Astrocyte (in vitro differentiated cells and primary cell): ENCODE data around the gene FAM81B. TPM values are rescaled to one million over a fixed set of nuclear protein-coding genes. Genes with fewer than 3 reads are reported as not detected.

Experiments used
- DNase-seq: peaks from one replicate; pipeline ENCODE4 v3.0.0-alpha.2; 2010; ENCODE audit warnings: low read depth
- FAIRE-seq: peaks from 2 replicates; lab custom pipeline; 2011; peaks lifted over from hg19 to GRCh38; lab: Jason Lieb, UNC
- H2AFZ ChIP-seq: 2 replicates; pipeline ENCODE4 v1.6.0; 2012; ENCODE audit warnings: low read depth, low read length, inconsistent platforms
- H3K27ac ChIP-seq: 2 replicates; pipeline ENCODE4 v1.5.1; 2011; ENCODE audit warnings: low read depth, low read length, inconsistent platforms
- H3K27me3 ChIP-seq: 2 replicates; pipeline ENCODE4 v1.6.0; 2011; ENCODE audit warnings: low read length, inconsistent platforms; ENCODE audit not compliant: insufficient read depth
- H3K36me3 ChIP-seq: 2 replicates; pipeline ENCODE4 v1.5.1; 2011; ENCODE audit warnings: low read length, inconsistent platforms; ENCODE audit not compliant: insufficient read depth
- H3K4me1 ChIP-seq: 2 replicates; pipeline ENCODE4 v1.5.1; 2011; ENCODE audit warnings: low read length, inconsistent platforms; ENCODE audit not compliant: insufficient read depth
- H3K4me2 ChIP-seq: 2 replicates; pipeline ENCODE4 v1.6.0; 2012; ENCODE audit warnings: low read length, inconsistent platforms
- H3K4me3 ChIP-seq: 2 replicates; pipeline ENCODE4 v1.5.1; 2011; ENCODE audit warnings: low read depth, mild to moderate bottlenecking, low read length, inconsistent platforms; ENCODE audit not compliant: insufficient read depth
- H3K79me2 ChIP-seq: 2 replicates; pipeline ENCODE4 v1.6.0; 2012; ENCODE audit warnings: mild to moderate bottlenecking, low read length, inconsistent platforms; ENCODE audit not compliant: insufficient read depth
- H3K9ac ChIP-seq: 2 replicates; pipeline ENCODE4 v1.6.0; 2012; ENCODE audit warnings: mild to moderate bottlenecking, low read length, inconsistent platforms
- H3K9me3 ChIP-seq: 2 replicates; pipeline ENCODE4 v1.5.1; 2012; ENCODE audit warnings: low read depth, mild to moderate bottlenecking, low read length, inconsistent platforms; ENCODE audit not compliant: insufficient read depth
- H4K20me1 ChIP-seq: 2 replicates; pipeline ENCODE4 v1.6.0; 2012; ENCODE audit warnings: low read length, inconsistent platforms; ENCODE audit not compliant: insufficient read depth
- H3K27ac Mint-ChIP-seq: one replicate; pipeline ENCODE4 v1.8.0; 2021; ENCODE audit warnings: mild to moderate bottlenecking, mixed read lengths; ENCODE audit not compliant: unreplicated experiment
- H3K27me3 Mint-ChIP-seq: one replicate; pipeline ENCODE4 v1.8.0; 2021; ENCODE audit warnings: low read depth, mixed read lengths; ENCODE audit not compliant: unreplicated experiment
- H3K36me3 Mint-ChIP-seq: one replicate; pipeline ENCODE4 v1.8.0; 2021; ENCODE audit warnings: low read depth, mixed read lengths; ENCODE audit not compliant: unreplicated experiment
- H3K4me1 Mint-ChIP-seq: one replicate; pipeline ENCODE4 v1.8.0; 2021; ENCODE audit warnings: low read depth, mixed read lengths; ENCODE audit not compliant: unreplicated experiment
- H3K4me3 Mint-ChIP-seq: one replicate; pipeline ENCODE4 v1.8.0; 2021; ENCODE audit warnings: mild to moderate bottlenecking, moderate library complexity, mixed read lengths; ENCODE audit not compliant: unreplicated experiment
- H3K9me3 Mint-ChIP-seq: one replicate; pipeline ENCODE4 v1.8.0; 2021; ENCODE audit warnings: mild to moderate bottlenecking, mixed read lengths; ENCODE audit not compliant: unreplicated experiment
- CTCF ChIP-seq: IDR thresholded peaks from 2 replicates; pipeline ENCODE4 v1.5.1; 2011; ENCODE audit warnings: low read depth, mild to moderate bottlenecking, inconsistent platforms, low read length, moderate library complexity; ENCODE audit not compliant: insufficient read depth
- EZH2 ChIP-seq: IDR thresholded peaks from 2 replicates; pipeline ENCODE4 v1.6.1; 2012; ENCODE audit warnings: mild to moderate bottlenecking, low read length, inconsistent platforms; ENCODE audit not compliant: insufficient read depth
- total RNA-seq: library from RNA; stranded (reverse); gene quantifications from 2 replicates; pipeline ENCODE4 v1.2.1, GENCODE V29; 2021

The FAM81B gene
- total RNA-seq, 1 donor from 2014 or later = 0.52 TPM

- TF ChIP-seq EZH2 = no peak
- TF ChIP-seq CTCF = no peak
- Mint-ChIP-seq H3K27me3 (no peaks in the 10 kb centered on the region), H3K27ac (peak overlapping the region; percentile 29), H3K4me1 (peaks cover 45% of the 10 kb centered on the region), H3K36me3 (peaks cover 3% of the 10 kb centered on the region), H3K9me3 (no peaks in the 10 kb centered on the region), H3K4me3 (peak overlapping the region; percentile 29)
- no peak overlapping the region for H3K27ac ChIP-seq
- H3K4me1 ChIP-seq = peaks cover 20% of the 10 kb centered on the region
- no peaks in the 10 kb centered on the region for H3K79me2 ChIP-seq
- H3K4me2 ChIP-seq = no peak overlapping the region
- no peaks in the 10 kb centered on the region for H3K9me3 ChIP-seq
- no peak for FAIRE-seq
- H3K27me3 ChIP-seq = no peaks in the 10 kb centered on the region
- H3K9ac ChIP-seq = no peak overlapping the region
- H3K4me3 ChIP-seq = no peak overlapping the region
- no peaks in the 10 kb centered on the region for H4K20me1 ChIP-seq
- no peak for DNase-seq
- H3K36me3 ChIP-seq = no peaks in the 10 kb centered on the region
- no peak overlapping the region for H2AFZ ChIP-seq
These were observed 56.8 kb downstream of the FAM81B start for GRCh38 chr5:95447961-95448360.

GRCh38 chr5:95448789-95449188 is 57.6 kb downstream of the FAM81B start:
- H3K9me3 ChIP-seq = no peaks in the 10 kb centered on the region
- Mint-ChIP-seq H3K36me3 (peaks cover 3% of the 10 kb centered on the region), H3K4me3 (no peak overlapping the region), H3K27me3 (no peaks in the 10 kb centered on the region), H3K9me3 (no peaks in the 10 kb centered on the region), H3K27ac (no peak overlapping the region), H3K4me1 (peaks cover 45% of the 10 kb centered on the region)
- H3K27ac ChIP-seq = no peak overlapping the region
- no peak overlapping the region for H2AFZ ChIP-seq
- FAIRE-seq (no peak), DNase-seq (no peak)
- H3K4me3 ChIP-seq = no peak overlapping the region
- H3K9ac ChIP-seq = no peak overlapping the region
- no peak overlapping the region for H3K4me2 ChIP-seq
- H3K79me2 ChIP-seq = no peaks in the 10 kb centered on the region
- no peaks in the 10 kb centered on the region for H3K36me3 ChIP-seq
- H3K4me1 ChIP-seq = peaks cover 20% of the 10 kb centered on the region
- H3K27me3 ChIP-seq = no peaks in the 10 kb centered on the region
- no peak for TF ChIP-seq CTCF
- TF ChIP-seq EZH2 = no peak
- no peaks in the 10 kb centered on the region for H4K20me1 ChIP-seq

DNA sequence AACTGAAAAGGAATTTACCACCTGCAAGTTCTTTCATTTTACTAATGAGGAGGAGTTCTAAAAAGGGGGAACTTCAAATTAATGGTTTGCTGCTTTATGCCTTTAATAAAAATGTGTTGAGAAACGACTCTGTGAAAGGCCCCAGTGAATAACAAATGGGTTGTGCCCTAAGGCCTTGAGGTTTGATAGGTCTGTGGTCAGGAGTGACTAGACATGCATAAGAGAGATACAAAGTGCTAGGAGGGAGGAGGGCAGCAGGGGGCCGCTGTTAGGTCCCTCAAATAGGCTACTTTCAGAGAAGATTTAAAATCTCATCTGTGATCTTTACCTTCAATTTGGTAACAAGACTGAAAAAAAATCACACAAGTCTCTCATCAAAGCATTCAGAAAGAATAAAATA is 58.3 kb downstream of the FAM81B start:
- Histone ChIP-seq H3K4me1 (peaks cover 20% of the 10 kb centered on the region), H3K36me3 (no peaks in the 10 kb centered on the region), H3K9ac (no peak overlapping the region), H3K4me3 (no peak overlapping the region), H3K27me3 (no peaks in the 10 kb centered on the region), H3K27ac (no peak overlapping the region), H3K4me2 (no peak overlapping the region), H3K9me3 (no peaks in the 10 kb centered on the region), H4K20me1 (no peaks in the 10 kb centered on the region), H3K79me2 (no peaks in the 10 kb centered on the region), H2AFZ (no peak overlapping the region)
- TF ChIP-seq CTCF (no peak), EZH2 (no peak)
- H3K4me1 Mint-ChIP-seq = peaks cover 45% of the 10 kb centered on the region
- peaks cover 3% of the 10 kb centered on the region for H3K36me3 Mint-ChIP-seq
- FAIRE-seq (no peak), DNase-seq (peak; percentile 4)
- H3K9me3 Mint-ChIP-seq = no peaks in the 10 kb centered on the region
- H3K27me3 Mint-ChIP-seq = no peaks in the 10 kb centered on the region
- H3K27ac Mint-ChIP-seq = no peak overlapping the region
- no peak overlapping the region for H3K4me3 Mint-ChIP-seq
